Activated CD4-positive, CD25-positive, alpha-beta regulatory T cell (primary cell): Measurements from ENCODE around the gene CPB1.

Experiments used
- DNase-seq, 4 experiments: peaks; one replicate each; lab custom pipeline; 2025; lab: John Stamatoyannopoulos, UW

CPB1 gene

GRCh38 chr3:148833223-148833622, 5.6 kb downstream of the CPB1 start:
- no peak for DNase-seq

GRCh38 chr3:148839805-148840204, 12.2 kb downstream of the CPB1 start:
- DNase-seq, result no peak

GRCh38 chr3:148840451-148840850, 12.8 kb downstream of the CPB1 start:
- no peak for DNase-seq

GRCh38 chr3:148845756-148846395, 18.3 kb downstream of the CPB1 start:
- DNase-seq, result no peak

- DNase-seq, result no peak
These were observed 19.7 kb downstream of the CPB1 start for GRCh38 chr3:148847351-148847750.

GRCh38 chr3:148848410-148848809, 20.8 kb downstream of the CPB1 start:
- DNase-seq, result no peak

GRCh38 chr3:148852271-148852992, 24.8 kb downstream of the CPB1 start:
- DNase-seq, result no peak

GRCh38 chr3:148853076-148853475, 25.5 kb downstream of the CPB1 start:
- DNase-seq, result no peak

- DNase-seq, result no peak
These were observed 26.4 kb downstream of the CPB1 start for GRCh38 chr3:148854061-148854460.

- DNase-seq, result no peak
These were observed 28.8 kb downstream of the CPB1 start for GRCh38 chr3:148856384-148856783.

- no peak for DNase-seq
These were observed 29.7 kb downstream of the CPB1 start for GRCh38 chr3:148857316-148857715.

GRCh38 chr3:148861277-148861869, 33.8 kb downstream of the CPB1 start:
- DNase-seq, result no peak

- no peak for DNase-seq
These were observed 35.7 kb downstream of the CPB1 start for GRCh38 chr3:148863297-148863696.

GRCh38 chr3:148863814-148864213, 36.2 kb downstream of the CPB1 start:
- no peak for DNase-seq

- no peak for DNase-seq
These were observed 37.4 kb downstream of the CPB1 start, which contains the start of gene CPA3 for GRCh38 chr3:148865049-148865448. TSS of gene CPA3 (plus strand) at chr3:148865296. CDS start at chr3:148865308, 12 bp downstream.

GRCh38 chr3:148866261-148866660, 38.6 kb downstream of the CPB1 start:
- DNase-seq, result no peak

GRCh38 chr3:148873270-148873927, 45.8 kb downstream of the CPB1 start:
- no peak for DNase-seq

- no peak for DNase-seq
These were observed 46.4 kb downstream of the CPB1 start for GRCh38 chr3:148873977-148874376.

- no peak for DNase-seq
These were observed 50.5 kb downstream of the CPB1 start for GRCh38 chr3:148878095-148878494.

GRCh38 chr3:148879256-148879655, 51.6 kb downstream of the CPB1 start:
- DNase-seq, result no peak

GRCh38 chr3:148880681-148881080, 53.1 kb downstream of the CPB1 start:
- DNase-seq, result no peak

GRCh38 chr3:148881286-148881685, 53.7 kb downstream of the CPB1 start:
- no peak for DNase-seq

GRCh38 chr3:148882288-148882687, 54.7 kb downstream of the CPB1 start:
- no peak for DNase-seq
